IPS-20b (cell line): Measurements from ENCODE around the gene ARFRP1.
A peak's percentile ranks its signal among the peaks of the same experiment; 100 is the strongest.

Experiments
- H3K27ac ChIP-seq: one replicate; pipeline ENCODE4 v1.5.1; 2013; ENCODE audit warnings: low read length
- H3K27me3 ChIP-seq: 2 replicates; pipeline ENCODE4 v1.6.1; 2013; ENCODE audit warnings: mild to moderate bottlenecking, low read length, inconsistent platforms; ENCODE audit not compliant: insufficient read depth
- H3K36me3 ChIP-seq: 2 replicates; pipeline ENCODE4 v1.6.1; 2013; ENCODE audit warnings: low read depth, mild to moderate bottlenecking, inconsistent platforms, low read length, moderate library complexity; ENCODE audit not compliant: insufficient read depth
- H3K4me1 ChIP-seq: 2 replicates; pipeline ENCODE4 v1.6.1; 2013; ENCODE audit warnings: mild to moderate bottlenecking, control low read depth, inconsistent platforms, low read length, moderate library complexity; ENCODE audit not compliant: insufficient read depth
- H3K4me3 ChIP-seq: 2 replicates; pipeline ENCODE4 v1.5.1; 2013; ENCODE audit warnings: mild to moderate bottlenecking, low read length, inconsistent platforms
- H3K9ac ChIP-seq: 2 replicates; pipeline ENCODE4 v1.6.1; 2013; ENCODE audit warnings: low read depth, mild to moderate bottlenecking, inconsistent platforms, low read length, moderate library complexity
- H3K9me3 ChIP-seq: 2 replicates; pipeline ENCODE4 v1.6.1; 2013; ENCODE audit warnings: mild to moderate bottlenecking, low read depth, low read length, inconsistent platforms; ENCODE audit not compliant: insufficient read depth

Gene ARFRP1

DNA sequence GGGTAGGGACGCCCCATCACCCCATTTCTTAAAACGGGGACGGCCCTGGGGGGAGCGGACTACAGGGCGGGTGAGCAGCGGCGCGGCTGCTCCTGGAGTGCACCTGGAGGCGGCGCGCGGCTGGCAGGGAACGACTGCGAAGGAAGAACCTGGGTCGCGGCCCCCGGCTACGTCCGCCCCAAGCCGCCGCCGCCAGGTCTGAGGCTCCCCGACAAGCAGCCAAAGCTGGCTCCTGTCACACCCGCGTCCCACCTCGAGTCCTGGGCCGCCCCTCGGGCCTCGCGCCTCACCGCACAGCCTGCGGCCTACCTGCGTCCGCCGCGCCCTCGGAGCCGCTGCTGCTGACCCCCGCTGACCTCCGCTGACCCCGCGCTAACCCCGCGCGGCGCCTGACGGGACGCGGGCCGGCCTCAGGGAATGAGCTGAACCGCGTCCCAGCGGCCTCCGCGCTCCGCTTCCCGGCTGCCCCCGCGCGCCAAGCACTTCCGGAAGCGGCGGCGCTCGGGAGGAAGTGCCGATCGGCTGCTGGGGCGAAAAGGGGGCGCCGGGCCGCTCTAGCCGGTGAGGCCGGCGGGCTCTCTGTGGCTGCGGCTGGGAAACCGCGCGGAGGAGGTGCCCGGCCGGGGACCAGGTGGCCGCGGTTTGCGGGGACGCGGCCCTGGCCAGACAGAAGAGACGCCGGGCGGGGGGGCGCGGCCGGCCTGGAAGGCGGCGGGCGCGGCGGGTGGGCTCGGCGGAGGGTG is at the start of gene ARFRP1, which contains the start of gene ZGPAT:
ARFRP1 (minus strand) TSS at position 419 of the 743 bp plus-strand sequence. CDS start 885 bp downstream, outside the sequence.
ZGPAT (plus strand) TSS at position 482 of the 743 bp plus-strand sequence. CDS start 542 bp downstream, outside the sequence.
- no peak within 1 kb of the TSS for H3K27ac ChIP-seq
- H3K4me1 ChIP-seq = peaks cover 4% of the 10 kb centered on the region; the same call in 1 of the 2 replicates
- no peaks in the 10 kb centered on the region for H3K9me3 ChIP-seq
- H3K4me3 ChIP-seq = peak within 1 kb of the TSS; percentile 84
- peak within 1 kb of the TSS; percentile 76; the same call in 1 of the 2 replicates for H3K9ac ChIP-seq
- H3K27me3 ChIP-seq = no peaks in the 10 kb centered on the region
- peaks cover 59% of the 10 kb centered on the region for H3K36me3 ChIP-seq

DNA sequence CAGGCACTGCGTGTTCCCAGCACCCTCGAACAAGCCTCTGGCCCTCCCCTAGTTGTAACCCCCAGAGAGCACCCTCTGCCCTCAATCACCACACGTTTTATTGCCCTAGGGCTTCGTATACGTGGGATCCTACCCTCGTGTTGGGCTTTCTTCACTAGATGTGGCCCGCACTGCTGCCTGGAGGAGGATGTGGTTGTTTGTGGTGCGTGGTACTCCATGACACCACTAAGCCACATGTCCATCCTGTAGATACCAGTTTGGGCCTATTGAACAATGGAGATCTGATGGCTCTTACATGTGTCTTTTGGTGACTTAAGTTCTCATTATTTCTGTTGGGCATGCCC is 48.8 kb upstream of the ARFRP1 start:
- H3K9me3 ChIP-seq = no peaks in the 10 kb centered on the region
- no peak overlapping the region for H3K27ac ChIP-seq

DNA sequence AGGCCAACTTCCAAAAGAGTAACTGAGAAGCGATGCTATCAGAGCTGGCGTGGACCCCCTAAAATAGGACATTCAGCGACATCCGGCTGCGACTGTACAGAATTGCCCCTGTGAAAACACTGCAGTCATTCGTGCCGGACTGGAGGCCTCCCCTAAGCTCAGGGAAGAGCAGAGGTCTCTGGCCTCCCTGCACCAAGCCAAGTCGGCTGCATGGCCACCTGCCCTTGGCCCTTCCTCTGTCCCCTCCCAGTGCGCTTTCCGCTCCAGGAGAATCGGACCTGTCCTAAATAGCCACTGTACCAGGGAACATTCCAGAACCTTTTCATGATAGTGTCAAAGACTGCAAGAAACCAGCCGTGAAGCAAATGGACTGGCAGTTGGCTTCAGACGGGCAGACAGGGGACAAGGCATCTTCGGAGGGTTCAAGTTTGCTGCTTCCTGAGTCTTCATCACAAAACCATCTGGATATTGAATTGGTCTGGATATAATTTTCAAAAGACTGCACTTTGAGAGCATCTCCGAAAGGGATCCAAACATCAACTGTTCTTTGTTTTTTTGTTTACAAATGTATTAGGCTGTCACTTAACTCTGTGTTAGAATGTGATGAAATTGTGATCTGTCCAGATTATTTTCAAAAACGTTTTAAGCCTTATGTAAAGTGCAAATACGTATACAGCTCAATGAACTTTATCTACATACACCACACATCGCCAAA is 48.3 kb upstream of the ARFRP1 start:
- Histone ChIP-seq H3K9me3 (no peaks in the 10 kb centered on the region), H3K36me3 (no peaks in the 10 kb centered on the region), H3K4me3 (no peak overlapping the region), H3K27me3 (no peaks in the 10 kb centered on the region), H3K9ac (no peak overlapping the region), H3K4me1 (no peaks in the 10 kb centered on the region), H3K27ac (no peak overlapping the region)

More for the DNA sequence above, 48.8 kb upstream of the ARFRP1 start:
- no peaks in the 10 kb centered on the region for H3K36me3 ChIP-seq
- H3K27me3 ChIP-seq = no peaks in the 10 kb centered on the region
- no peak overlapping the region for H3K9ac ChIP-seq
- H3K4me1 ChIP-seq = no peaks in the 10 kb centered on the region
- no peak overlapping the region for H3K4me3 ChIP-seq

DNA sequence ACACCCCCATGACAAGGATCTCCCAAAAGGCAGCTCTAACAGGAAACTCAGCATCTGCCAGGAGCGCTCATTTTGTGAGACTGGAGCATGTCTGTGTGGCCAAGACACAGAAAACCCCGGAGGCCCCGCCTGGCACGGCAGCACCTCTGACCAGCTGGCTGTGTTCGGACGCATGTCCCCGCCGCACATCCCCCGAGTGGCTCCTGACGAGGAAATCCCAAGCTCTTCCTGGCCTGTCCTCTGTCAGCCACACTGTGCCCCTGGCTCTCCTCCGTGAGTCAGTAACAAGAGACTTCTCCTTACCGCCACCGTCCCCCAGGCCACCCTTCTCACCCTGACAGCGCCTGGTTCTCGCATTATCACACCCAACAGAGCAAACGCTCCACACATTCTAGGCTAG is 46.2 kb upstream of the ARFRP1 start:
- Histone ChIP-seq H3K27ac (no peak overlapping the region), H3K4me1 (no peaks in the 10 kb centered on the region), H3K36me3 (no peaks in the 10 kb centered on the region), H3K4me3 (no peak overlapping the region), H3K9ac (no peak overlapping the region), H3K9me3 (no peaks in the 10 kb centered on the region), H3K27me3 (no peaks in the 10 kb centered on the region)

- Histone ChIP-seq H3K27me3 (no peaks in the 10 kb centered on the region), H3K9ac (no peak overlapping the region), H3K9me3 (no peaks in the 10 kb centered on the region), H3K27ac (no peak overlapping the region), H3K4me1 (no peaks in the 10 kb centered on the region), H3K36me3 (no peaks in the 10 kb centered on the region), H3K4me3 (no peak overlapping the region)
Measured at GRCh38 chr20:63753381-63753780, 45.6 kb upstream of the ARFRP1 start.

DNA sequence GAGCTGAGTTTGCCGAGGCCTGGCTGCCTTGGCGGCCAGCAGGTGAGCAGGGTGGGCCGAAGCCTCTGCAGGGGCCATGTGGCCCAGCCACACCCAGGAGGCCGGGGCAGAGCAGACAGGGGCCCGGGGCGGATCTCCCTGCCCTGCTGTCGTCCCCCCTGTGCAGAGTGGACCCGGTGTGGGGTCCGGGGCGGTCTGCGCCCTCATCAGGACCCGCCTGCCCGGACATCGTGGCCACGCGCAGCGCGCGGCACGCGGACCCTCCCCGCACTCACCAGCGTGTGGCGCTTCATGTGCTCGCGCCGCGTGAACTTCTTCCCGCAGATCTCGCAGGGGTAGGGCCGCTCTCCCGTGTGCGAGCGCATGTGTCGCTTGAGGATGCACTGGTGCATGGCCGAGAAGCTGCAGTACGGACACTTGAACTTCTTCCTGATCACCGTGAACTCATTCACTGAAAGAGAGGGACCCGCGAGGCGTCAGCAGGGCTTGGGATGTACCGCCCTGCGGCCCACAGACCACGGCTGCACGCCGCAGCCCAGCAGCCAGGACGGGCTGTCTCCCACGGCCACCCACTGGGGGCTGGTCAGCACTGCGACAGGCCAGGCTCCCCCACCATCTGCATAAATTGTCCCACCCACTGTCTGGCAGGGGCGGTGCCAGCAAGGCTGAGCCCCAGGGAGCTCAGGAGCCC is 44.8 kb upstream of the ARFRP1 start:
- no peaks in the 10 kb centered on the region for H3K9me3 ChIP-seq
- no peaks in the 10 kb centered on the region for H3K4me1 ChIP-seq
- no peak overlapping the region for H3K27ac ChIP-seq
- no peak overlapping the region for H3K9ac ChIP-seq
- no peak overlapping the region for H3K4me3 ChIP-seq
- H3K36me3 ChIP-seq = no peaks in the 10 kb centered on the region
- H3K27me3 ChIP-seq = no peaks in the 10 kb centered on the region

DNA sequence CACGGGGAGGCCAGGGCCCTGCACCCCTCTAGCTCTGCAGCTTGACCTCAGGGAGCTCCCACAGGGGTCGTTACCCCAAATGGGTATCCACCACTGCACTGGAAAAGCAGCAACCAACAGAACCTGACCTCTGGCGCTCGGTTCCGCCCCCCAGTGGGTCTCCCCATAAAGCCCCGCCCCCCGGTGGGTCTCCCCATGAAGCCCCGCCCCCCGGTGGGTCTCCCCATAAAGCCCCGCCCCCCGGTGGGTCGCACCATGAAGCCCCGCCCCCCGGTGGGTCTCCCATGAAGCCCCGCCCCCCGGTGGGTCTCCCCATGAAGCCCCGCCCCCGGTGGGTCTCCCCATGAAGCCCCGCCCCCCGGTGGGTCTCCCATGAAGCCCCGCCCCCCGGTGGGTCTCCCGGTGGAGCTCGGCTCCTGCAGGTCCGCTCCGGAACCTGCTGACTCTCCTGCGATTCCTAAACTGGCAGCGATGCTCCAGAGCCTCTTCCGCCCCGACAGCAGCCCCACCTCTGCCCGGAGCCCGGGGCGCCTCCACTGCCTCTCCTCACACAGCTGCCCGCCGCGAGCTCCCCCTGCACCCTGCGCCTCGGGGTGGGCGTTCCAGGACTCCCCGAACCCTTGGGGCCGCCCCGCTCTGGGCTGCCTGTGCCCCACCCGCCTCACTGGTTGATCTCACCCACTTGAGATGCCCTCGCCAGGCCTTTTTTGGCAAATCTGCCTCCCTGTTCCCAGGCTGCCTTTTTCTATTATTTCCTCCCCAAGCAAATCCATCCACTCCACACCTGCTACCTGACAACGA is 43.9 kb upstream of the ARFRP1 start:
- Histone ChIP-seq H3K27me3 (no peaks in the 10 kb centered on the region), H3K4me3 (no peak overlapping the region), H3K36me3 (no peaks in the 10 kb centered on the region), H3K9me3 (no peaks in the 10 kb centered on the region), H3K4me1 (no peaks in the 10 kb centered on the region), H3K27ac (no peak overlapping the region), H3K9ac (no peak overlapping the region)

DNA sequence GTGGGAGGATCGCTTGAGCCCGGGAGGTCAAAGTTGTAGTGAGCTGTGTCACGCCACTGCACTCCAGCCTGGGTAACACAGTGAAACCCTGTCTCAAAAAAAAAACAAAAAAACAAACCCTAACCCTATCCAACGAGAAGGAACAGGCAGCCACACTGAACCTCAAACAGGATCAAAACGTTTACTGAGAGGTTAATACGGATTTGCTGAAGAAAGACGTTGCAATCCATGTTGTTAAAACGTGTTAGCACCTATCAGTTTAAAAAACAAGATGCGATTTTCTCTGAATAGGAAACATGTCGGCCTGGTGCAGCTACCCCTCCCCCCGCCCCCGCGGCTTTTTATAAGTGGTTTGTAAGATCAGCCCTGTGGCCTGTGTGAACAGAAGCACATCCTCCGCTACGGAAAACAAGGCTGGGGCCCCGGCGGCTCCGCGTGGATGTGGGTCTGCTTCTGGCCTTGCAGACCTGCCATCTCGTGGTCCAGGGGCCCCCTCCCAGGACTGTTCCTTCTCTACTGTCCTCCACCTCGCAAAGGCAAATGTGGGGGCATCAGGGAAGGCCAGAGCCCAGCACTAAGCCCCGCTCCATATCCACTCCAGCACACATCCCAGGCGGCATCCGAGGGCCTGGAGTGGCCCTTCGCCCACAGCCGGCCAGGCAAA is 43.2 kb upstream of the ARFRP1 start:
- H3K9ac ChIP-seq = no peak overlapping the region
- H3K4me1 ChIP-seq = no peaks in the 10 kb centered on the region
- H3K9me3 ChIP-seq = no peaks in the 10 kb centered on the region
- no peak overlapping the region for H3K4me3 ChIP-seq
- no peak overlapping the region for H3K27ac ChIP-seq
- no peaks in the 10 kb centered on the region for H3K27me3 ChIP-seq
- no peaks in the 10 kb centered on the region for H3K36me3 ChIP-seq

GRCh38 chr20:63749597-63750508 is 42.1 kb upstream of the ARFRP1 start:
- no peak overlapping the region for H3K27ac ChIP-seq
- no peak overlapping the region for H3K9ac ChIP-seq
- H3K4me1 ChIP-seq = no peaks in the 10 kb centered on the region

GRCh38 chr20:63748934-63749270 is 41.1 kb upstream of the ARFRP1 start:
- no peaks in the 10 kb centered on the region for H3K4me1 ChIP-seq
- no peaks in the 10 kb centered on the region for H3K27me3 ChIP-seq
- peaks cover 5% of the 10 kb centered on the region; the same call in 1 of the 2 replicates for H3K36me3 ChIP-seq
- no peak overlapping the region for H3K4me3 ChIP-seq
- H3K27ac ChIP-seq = no peak overlapping the region
- H3K9me3 ChIP-seq = no peaks in the 10 kb centered on the region
- H3K9ac ChIP-seq = no peak overlapping the region

More at GRCh38 chr20:63749597-63750508, 42.1 kb upstream of the ARFRP1 start:
- Histone ChIP-seq H3K36me3 (no peaks in the 10 kb centered on the region), H3K27me3 (no peaks in the 10 kb centered on the region), H3K9me3 (no peaks in the 10 kb centered on the region), H3K4me3 (no peak overlapping the region)
